Measurements from ENCODE around the gene CLCN3.
"Not testable (repeated sequence)": the region's sequence is repeated elsewhere in the genome, so short reads cannot be mapped to it uniquely, and the experiment has no call there.

The CLCN3 gene

DNA sequence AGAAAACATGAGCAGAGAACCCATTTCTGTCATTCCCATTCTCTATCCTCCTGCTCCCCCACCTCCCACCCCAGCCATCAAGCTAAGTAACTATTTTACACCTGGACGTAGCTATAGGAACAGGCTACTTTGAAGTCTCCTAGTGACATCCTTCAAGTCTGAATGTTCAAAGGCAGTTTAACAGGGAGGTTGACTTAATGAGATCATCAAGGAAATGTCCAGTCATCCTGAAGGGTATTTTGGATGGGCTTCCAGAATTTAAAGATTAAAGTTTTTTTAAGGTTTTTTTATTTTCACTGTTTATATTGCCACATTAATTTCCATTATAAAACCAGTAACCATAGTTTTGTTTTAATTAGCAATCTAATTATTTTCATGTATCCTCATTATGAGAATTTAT is 96.3 kb downstream of the CLCN3 start:
- no peak for DNase-seq

DNA sequence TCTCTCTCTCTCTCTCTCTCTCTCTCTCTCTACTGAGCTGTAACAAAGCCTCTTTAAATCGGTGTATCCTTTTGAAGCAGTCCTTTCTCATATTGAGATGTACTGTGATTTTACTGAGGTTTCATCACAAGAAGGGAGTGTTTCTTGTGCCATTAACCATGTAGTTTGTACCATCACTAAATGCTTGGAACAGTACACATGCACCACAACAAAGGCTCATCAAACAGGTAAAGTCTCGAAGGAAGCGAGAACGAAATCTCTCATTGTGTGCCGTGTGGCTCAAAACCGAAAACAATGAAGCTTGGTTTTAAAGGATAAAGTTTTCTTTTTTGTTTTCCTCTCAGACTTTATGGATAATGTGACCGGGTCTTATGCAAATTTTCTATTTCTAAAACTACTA is 100.2 kb downstream of the CLCN3 start:
- no peak for DNase-seq

DNA sequence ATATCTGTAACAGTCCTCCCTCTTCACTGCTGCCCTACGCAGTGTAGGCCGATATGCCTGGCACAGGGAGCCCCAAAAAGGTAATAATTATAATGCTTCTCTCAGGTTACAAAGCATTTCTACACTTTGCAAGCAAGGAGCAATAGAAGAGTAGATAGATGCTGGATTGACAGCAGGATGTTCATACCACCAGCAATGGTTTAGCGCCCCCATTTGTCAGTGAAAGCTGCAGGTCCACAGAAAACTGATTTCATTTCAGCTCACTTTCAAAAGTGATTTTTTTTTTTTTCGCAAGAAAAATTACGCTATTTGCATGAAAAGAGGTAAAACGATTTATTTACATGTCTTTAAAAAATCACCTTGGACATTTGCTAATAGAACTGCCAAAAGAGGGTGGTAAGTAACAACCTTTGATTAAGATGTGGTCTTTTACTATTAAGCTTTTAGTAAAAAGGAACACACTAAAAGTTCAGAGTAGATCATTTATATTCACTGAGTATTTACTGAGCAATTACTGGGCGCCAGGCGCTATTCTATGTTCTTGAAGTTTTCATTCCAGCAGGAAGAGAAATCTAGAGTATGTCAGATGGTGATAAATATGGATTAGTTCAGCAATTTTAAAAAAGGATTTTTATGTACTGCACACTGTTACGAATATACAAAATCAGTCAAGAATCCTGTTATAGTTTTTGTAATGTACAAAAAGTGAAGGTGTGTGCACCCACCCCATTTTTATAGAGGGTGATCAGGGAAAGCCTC is 103.0 kb downstream of the CLCN3 start:
- DNase-seq, result no peak

DNA sequence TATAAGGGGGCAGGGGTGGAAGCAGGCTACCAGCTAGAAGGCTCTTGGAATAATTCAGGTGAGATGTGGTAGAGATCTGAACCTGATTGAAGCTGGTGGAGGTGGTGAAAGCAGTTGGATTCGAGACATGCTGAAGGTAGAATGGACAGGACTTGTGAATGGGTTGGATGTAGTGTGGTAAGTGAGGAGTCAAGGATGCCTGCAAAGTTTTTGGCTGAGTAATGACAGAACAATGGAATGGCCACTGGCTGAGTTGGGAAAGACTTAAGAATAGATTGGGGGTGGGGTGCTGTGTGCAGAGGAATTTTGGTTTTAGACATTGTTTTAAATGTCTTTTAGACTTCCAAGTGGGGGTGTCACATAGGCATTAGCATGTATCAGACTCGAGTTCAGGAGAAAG is 103.9 kb downstream of the CLCN3 start:
- no peak for DNase-seq

DNA sequence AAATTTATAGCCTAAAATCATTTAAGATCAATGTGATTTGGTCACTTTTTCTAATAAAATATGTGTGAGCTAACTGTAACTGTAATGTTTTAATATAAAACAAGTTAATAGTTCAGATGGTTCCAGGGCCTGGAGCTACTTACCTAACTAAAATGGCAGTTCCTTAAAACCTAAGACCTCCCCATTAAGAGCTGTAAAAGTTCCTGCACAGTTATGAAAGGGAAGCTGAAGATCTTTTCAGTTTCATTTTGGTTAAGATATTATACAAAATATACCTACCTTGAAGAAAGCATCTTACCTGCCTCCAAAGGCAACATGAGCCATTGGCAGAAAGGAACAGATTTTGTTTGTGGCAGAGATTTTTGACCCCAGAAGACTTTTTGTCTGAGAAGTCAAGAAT is 107.2 kb downstream of the CLCN3 start:
- no peak for DNase-seq

DNA sequence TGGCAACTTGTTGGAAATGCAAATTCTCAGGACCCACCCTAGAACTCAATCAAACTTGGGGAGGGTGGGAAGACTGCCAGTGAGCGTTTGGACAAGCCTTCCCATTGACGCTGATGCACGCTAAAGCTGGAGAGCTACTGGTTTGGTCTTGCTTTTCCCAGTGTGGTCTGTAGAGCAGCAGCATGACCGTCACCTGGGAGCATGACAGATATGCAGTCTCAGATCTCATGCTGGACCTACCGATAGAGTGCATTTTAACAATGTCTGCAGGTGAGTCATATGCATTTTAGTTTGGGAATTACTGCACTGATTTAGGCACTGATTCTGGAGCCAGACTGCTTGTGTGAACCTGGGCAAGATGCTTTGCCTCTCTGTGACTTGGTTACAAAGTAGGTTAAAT is 110.2 kb downstream of the CLCN3 start:
- DNase-seq, result no peak

DNA sequence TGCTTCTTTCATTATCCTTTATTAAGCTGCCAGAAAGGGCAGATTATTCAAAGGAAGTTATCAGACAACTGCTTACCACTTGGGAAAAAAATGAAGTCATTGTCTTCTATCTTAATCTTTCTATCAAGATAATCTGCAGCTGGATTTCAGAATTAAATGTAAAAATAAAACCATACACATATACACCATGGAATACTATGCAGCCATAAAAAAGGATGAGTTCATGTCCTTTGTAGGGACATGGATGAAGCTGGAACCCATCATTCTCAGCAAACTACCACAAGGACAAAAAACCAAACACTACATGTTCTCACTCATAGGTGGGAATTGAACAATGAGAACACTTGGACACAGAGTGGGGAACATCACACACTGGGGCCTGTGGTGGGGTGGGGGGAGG is 118.2 kb downstream of the CLCN3 start:
- not testable (repeated sequence) for DNase-seq

DNA sequence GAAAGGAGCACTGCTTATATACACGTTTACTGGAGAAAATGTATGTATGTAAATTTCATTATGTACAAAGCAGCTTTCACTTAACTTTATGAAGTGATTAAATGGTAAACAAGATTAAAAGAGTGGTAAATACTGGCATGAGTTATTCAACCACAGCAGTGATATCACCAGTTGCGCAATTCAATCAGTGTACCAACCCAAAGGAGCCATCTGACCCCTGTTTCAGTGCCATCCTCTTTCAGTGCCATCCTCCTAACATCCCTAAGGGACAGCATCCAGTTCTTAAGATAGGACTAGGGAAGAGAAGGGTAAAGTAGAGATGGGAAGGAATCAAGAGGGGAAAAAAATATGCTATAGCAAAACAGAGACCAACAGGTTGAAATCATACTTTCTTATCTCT is 121.2 kb downstream of the CLCN3 start:
- no peak for DNase-seq

DNA sequence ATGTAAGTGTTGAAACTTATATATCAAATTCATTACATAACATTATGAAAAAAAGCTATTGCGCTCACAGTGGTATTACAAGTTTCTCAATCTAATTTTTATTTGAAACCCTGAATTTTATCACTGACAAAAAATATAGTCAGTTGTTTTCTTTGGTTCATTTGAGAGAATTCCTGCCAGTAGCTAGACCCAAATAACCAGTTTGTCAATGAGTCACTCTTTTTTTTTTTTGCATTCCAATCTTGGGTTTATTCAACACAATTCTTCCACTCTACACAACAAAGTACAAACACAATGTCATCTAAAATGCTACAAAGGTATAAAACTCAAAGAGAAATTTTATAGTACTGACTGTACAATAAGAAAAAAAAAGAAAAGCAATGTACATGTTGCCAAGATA is 124.2 kb downstream of the CLCN3 start:
- DNase-seq, result no peak

DNA sequence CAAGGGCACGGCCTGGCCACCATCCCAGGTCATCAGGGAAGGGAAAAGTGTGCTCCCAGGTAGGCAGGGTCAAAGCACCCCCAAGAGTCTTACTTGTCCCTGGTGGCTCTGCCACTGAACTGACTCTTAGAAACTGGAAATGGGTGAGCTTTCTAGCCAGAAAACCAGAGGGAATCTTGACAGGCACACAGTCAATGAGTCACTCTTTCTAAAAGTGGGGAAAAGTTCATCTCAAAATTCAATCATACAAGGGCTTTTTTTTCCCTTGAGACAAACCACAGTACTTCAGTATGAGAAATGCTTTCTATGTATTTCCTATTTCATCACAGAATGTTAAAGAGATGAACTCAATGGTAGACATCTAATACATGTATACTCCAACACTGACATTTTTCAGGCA is 124.9 kb downstream of the CLCN3 start:
- no peak for DNase-seq

DNA sequence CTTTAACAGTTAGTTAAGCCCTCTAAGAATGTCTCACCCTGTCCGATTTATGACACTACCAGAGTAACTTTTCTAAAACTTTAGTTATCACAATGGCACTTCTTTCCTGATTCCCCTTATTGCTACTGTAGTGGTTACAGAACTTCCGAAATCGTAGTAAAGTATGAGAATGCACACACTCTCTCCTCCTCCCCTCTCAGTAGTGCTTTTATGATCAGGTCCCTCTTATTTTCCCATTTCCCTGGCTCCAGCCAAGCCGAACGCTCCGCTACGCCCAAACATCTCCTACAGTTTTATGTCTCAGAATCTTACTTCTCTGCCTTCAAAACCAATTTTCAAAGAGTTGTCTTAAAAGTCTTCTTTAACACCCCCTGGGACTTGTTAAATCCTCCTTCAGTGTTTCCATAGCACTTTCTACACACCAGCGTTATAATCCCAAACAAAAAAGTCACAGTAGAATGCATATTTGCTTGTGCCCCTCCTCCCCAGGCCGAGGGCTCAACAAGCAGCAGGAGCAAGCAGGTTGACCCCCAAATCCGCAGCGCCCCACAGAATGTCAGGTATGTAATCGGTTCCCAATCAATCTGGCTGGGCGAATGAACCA is 136.7 kb downstream of the CLCN3 start:
- DNase-seq, result no peak

DNA sequence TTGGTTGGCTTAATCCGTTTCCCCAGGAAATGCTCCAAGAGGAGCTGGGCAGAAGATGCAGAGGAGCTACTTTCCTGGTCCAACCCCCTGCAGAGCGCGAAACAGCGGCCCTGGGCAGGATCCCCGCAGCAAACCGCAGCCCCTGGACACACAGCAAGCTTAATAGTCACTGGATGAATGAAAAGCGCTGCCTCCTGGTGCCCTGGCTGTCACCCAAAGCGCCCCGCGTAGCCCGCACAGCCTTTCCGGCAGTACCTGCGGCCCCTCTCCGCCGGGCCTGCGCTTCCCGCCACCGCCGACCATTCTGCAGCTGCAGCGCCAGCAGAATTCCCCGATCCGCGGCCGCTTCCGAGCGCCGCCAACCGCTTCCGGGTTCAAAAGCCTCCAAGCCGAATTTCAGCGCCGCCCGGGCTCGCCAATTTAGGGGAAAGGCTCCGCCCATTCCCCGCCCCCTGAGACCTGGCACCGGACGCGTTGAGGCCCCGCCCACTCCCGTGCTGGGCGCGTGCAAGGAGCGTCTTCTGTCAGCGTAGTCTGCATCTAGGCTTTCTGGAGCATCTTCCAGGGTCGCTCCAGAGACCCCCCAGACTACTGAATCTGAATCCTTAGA is 137.3 kb downstream of the CLCN3 start, which contains the start of gene HPF1:
Gene HPF1 (minus strand): TSS at position 370 of the 610 bp plus-strand sequence. CDS start 67 bp downstream, at position 303.
- peak; percentile 51 for DNase-seq

DNA sequence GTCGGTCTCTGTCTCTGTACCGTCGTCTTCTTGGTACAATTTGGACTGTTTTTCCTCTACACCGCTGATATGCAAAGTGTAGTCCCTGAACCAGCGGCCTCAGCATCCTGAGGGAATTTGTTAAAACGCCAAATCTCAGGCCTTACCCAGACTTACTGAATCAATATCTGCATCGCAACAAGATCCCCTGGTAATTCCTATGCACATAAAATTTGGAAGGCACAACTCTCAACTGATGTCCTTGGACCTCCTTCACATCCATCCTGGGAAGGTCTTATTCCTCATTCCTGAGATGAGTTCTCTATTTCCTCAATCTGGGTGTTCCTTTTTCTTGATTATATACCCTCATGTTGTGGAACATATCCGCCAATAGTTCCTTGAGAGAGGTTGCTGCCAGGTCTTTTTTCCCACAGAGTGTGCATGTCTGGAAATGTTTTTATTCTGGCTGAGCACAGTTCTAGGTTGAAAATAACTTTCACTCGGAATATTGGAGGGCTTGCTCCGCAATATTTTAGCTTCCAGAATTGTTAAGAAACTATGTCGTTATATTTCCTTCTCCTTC is 138.1 kb downstream of the CLCN3 start:
- DNase-seq, result no peak

DNA sequence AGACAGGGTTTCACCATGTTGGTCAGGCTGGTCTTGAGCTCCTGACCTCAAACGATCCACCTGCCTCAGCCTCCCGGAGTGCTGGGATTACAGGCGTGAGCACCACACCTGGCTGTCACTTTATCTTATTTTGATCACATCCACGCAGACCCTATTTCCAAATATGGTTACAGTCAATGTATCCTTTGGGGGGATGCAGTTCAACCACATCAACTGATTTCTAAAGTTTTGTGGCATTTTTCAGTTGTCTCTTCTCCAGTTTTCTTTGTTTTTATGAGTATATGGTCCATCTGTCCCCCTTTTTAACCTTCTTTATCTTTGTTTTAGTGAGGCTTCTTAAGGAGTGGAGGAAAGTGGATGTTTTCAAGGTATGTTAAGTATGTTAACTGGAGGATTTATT is 141.5 kb downstream of the CLCN3 start:
- no peak for DNase-seq

DNA sequence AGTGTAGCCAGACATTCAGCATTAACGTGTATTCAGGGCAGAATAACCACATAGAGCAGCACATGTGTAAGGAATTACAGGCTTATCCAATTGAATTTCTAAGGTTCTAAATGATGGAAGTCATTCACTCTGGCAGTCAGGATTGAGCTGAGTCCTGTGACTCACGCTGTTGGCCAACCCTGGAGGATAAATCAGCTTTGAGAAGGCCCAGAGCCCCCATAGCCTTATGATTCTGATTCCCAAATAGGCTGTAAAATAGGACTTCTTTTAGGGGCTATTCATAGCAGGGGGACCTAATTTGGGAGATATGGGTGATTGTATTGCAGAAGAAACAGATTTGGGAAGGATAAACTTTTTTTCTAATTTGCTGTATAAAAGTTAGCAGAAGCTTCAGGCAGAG is 145.5 kb downstream of the CLCN3 start:
- no peak for DNase-seq

DNA sequence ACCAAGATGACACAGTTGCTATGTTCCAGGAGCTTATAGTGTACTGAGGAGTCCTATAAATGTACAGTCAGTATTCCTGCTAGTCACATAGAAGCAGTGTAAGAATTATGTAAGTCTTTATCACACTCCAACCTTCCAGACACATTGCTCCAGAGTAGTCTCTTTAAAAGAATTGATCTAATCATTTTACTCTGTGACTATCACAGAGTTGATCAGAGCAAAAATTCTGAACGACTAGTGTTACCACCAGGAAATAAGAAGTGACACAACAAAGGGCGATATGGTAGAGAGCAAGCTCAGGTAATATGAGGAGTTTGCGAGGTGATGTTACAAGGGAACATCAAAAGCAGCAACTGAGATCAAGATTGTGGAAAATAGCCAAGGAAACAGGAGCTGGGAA is 146.4 kb downstream of the CLCN3 start:
- DNase-seq, result no peak

DNA sequence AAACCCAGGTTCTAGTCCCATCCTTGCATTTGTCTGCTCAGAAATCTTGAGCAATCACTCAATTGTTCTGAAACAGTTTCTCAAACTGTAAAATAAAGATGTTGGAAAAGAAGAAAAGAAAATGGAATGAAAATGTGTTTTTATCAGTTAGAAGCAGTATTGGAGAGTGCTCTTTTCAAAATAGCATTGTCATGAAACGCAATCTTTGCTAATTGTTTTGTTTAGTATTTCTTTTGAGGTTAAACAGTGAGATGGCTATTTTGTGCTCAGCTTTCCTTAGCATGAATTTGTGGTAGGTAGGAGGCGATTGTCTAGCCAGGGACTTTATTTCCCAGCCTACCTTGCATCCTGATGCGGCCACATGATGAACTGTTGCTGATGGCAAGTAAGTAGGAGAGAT is 148.0 kb downstream of the CLCN3 start:
- DNase-seq, result no peak

DNA sequence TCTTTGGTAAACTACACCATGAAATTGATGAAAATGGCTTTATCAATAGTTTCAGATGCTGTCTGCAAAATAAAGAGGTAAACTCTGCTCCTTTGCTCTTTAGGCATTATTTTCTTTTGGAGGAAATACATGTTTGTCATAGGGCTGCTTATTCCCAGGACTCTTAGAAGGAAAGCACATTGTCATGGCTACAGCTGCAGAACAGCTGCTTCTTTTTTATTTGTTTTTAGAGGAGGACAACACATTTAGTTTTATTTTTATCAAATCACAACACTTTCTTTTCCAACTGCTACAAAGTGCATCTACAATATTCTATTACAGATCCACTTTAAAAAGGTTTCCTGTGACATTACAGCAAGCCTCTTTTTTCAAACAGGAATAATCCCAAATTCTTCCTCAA is 150.0 kb downstream of the CLCN3 start:
- no peak for DNase-seq

DNA sequence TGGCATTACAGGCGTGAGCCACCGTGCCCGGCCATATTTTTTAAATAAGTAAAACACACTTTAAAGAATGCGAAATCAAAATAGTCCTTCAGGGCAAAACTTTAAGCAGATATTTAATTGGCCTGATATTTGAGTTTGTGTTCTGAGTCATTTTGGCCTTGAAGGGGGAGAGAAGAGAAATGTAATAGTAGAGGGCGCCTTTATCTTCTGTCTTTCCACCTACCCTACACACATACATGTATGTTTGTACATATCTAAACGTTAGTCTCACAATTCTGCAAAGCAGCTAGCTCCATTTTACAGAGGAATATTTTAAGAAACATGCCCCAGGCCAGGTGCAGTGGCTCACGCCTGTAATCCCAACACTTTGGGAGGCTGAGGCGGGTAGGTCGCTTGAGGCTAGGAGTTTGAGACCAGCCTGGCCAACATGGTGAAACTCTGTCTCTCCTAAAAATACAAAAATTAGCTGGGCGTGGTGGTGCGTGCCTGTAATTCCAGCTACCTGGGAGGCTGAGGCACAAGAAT is 151.2 kb downstream of the CLCN3 start:
- not testable (repeated sequence) for DNase-seq

Data from GOT3 (cell line).